GM12801 (cell line): Measurements from ENCODE around the gene DAAM2.

Source experiments
- CTCF ChIP-seq: IDR thresholded peaks from one replicate; pipeline ENCODE4 v1.5.1; 2011; ENCODE audit warnings: control low read depth; ENCODE audit not compliant: insufficient read length; ENCODE audit errors: extremely low read depth

The DAAM2 gene

GRCh38 chr6:39903656-39904055 lies 111.5 kb downstream of the DAAM2 start:
- TF ChIP-seq CTCF = no peak

GRCh38 chr6:39904946-39905639 lies 112.9 kb downstream of the DAAM2 start:
- no peak for TF ChIP-seq CTCF

GRCh38 chr6:39905640-39905975 lies 113.4 kb downstream of the DAAM2 start:
- TF ChIP-seq CTCF = no peak

GRCh38 chr6:39906318-39906761 lies 114.2 kb downstream of the DAAM2 start:
- no peak for TF ChIP-seq CTCF

GRCh38 chr6:39907871-39908575 lies 115.8 kb downstream of the DAAM2 start:
- no peak for TF ChIP-seq CTCF

GRCh38 chr6:39908838-39909583 lies 116.8 kb downstream of the DAAM2 start:
- no peak for TF ChIP-seq CTCF

GRCh38 chr6:39909701-39910100 lies 117.5 kb downstream of the DAAM2 start:
- no peak for TF ChIP-seq CTCF
